ENCODE measurements around the gene CRACDL.

Gene CRACDL

GRCh38 chr2:98750593-98751282, 185.3 kb downstream of the CRACDL start:
- no peak for DNase-seq (ENCODE audit: low read depth)

DNA sequence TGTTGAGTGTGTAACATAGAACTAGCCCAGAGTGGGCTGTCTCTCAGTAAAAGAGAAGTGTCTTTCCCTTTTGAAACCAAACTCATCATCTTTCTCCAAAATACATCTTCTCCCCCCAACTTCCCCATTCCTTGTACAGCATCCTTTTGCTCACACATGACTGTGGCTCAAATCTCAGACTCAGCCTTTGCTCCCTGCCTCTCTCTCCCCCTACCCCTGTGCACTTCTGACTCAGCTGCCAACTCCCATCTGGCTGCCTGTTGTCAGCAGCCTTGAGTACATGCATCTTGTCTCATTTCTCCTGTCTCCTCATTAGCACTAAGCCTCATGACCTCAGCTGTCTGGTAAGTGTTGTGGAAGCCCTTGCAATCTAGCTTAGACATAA, 187.0 kb downstream of the CRACDL start:
- DNase-seq (ENCODE audit: low read depth): no peak

GRCh38 chr2:98748292-98749065, 187.5 kb downstream of the CRACDL start:
- no peak for DNase-seq (ENCODE audit: low read depth)

GRCh38 chr2:98747888-98748287, 188.1 kb downstream of the CRACDL start:
- DNase-seq (ENCODE audit: low read depth): no peak

DNA sequence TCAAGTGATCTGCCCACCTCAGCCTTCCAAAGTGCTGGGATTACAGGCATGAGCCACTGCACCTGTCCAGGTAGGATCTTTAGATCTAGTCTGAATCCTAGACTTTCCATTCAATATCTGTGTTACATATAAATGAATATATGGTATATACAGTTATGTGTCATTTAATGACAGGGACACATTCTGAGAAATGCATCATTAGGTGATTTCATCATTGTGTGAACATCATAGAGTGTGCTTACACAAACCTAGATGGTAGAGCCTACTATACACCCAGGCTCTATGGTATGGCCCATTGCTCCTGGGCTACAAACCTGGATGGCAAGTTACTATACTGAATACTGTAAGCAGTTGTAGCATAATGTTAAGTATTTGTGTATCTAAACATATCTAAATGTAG, 189.6 kb downstream of the CRACDL start:
- DNase-seq (ENCODE audit: low read depth): no peak

- DNase-seq (ENCODE audit: low read depth): no peak
Measured at GRCh38 chr2:98744595-98744994, 191.4 kb downstream of the CRACDL start.

All from T-helper 22 cell (primary cell).